Activated naive CD4-positive, alpha-beta T cell treated with anti-CD3 and anti-CD28 coated beads for 36 hours (primary cell): ENCODE measurements around the gene BYSL. TPM values are rescaled to one million over a fixed set of nuclear protein-coding genes. Genes with fewer than 3 reads are reported as not detected.

Experiments
- CTCF ChIA-PET: fragments of 350-600 bp; sonication (Branson Sonifier 250); formaldehyde crosslinking; loops from one replicate; lab custom pipeline; 2021; ENCODE audit warnings: antibody characterized with exemption; lab: Charles Lee
- DNase-seq: peaks from one replicate; pipeline ENCODE4 v3.0.0-alpha.2; 2020
- H3K27ac Mint-ChIP-seq: one replicate; pipeline ENCODE4 v1.8.0; 2021; ENCODE audit warnings: mild to moderate bottlenecking, mixed read lengths
- H3K27me3 Mint-ChIP-seq: one replicate; pipeline ENCODE4 v1.8.0; 2021; ENCODE audit warnings: low read depth, mixed read lengths
- H3K36me3 Mint-ChIP-seq: one replicate; pipeline ENCODE4 v1.8.0; 2021; ENCODE audit warnings: low read depth, mixed read lengths
- H3K4me1 Mint-ChIP-seq: one replicate; pipeline ENCODE4 v1.8.0; 2021; ENCODE audit warnings: low read depth, mixed read lengths
- H3K4me3 Mint-ChIP-seq: one replicate; pipeline ENCODE4 v1.8.0; 2021; ENCODE audit warnings: mild to moderate bottlenecking, moderate library complexity, mixed read lengths
- H3K9me3 Mint-ChIP-seq: one replicate; pipeline ENCODE4 v1.8.0; 2021; ENCODE audit warnings: mixed read lengths
- intact Hi-C: fragments of 100-400 bp; cut with micrococcal nuclease; formaldehyde crosslinking; loops from one replicate; pipeline ENCODE4 v1.15.1; 2023
- total RNA-seq, 2 experiments: library from RNA; stranded (reverse); gene quantifications; one replicate each; pipeline ENCODE4 v1.2.3, GENCODE V29; 2021

The BYSL gene
- total RNA-seq, 2 experiments from 2014 or later = 49.8 TPM

- intact Hi-C loops = no loop called here
- H3K4me3 Mint-ChIP-seq = no peak overlapping the region
Observed at GRCh38 chr6:41892921-41893564, 28.3 kb upstream of the BYSL start.

GRCh38 chr6:41894366-41895299 is 26.7 kb upstream of the BYSL start:
- DNase-seq = peak; percentile 42
- Mint-ChIP-seq H3K4me3 (no peak overlapping the region), H3K36me3 (no peaks in the 10 kb centered on the region), H3K27me3 (no peaks in the 10 kb centered on the region), H3K27ac (no peak overlapping the region), H3K4me1 (peaks cover 11% of the 10 kb centered on the region), H3K9me3 (no peaks in the 10 kb centered on the region)
- intact Hi-C loops = loop anchor here (1.0 to 2.0 kb wide), 5 partner anchors 27 to 150 kb away; partner anchors contain the start of genes BYSL, MED20 and TOMM6
- CTCF ChIA-PET = interaction anchor here (0.6 to 1.8 kb wide), 2 partner anchors 26 to 150 kb away, joined by 3 to 4 read pairs; partner anchors contain the start of gene MED20

More at GRCh38 chr6:41892921-41893564, 28.3 kb upstream of the BYSL start:
- Mint-ChIP-seq H3K36me3 (no peaks in the 10 kb centered on the region), H3K9me3 (no peaks in the 10 kb centered on the region), H3K27me3 (no peaks in the 10 kb centered on the region), H3K4me1 (peaks cover 11% of the 10 kb centered on the region), H3K27ac (no peak overlapping the region)
- no peak for DNase-seq
- CTCF ChIA-PET = interaction anchor here (0.8 to 1.8 kb wide), 6 partner anchors 28 to 288 kb away, joined by 3 to 5 read pairs (median 4); partner anchors contain the start of genes BYSL and MED20

- H3K27me3 Mint-ChIP-seq = no peaks in the 10 kb centered on the region
- peak within 1 kb of the TSS; percentile 91 for H3K27ac Mint-ChIP-seq
- CTCF ChIA-PET = interaction anchor here (0.6 to 1.8 kb wide), 6 partner anchors 26 to 153 kb away, joined by 3 to 10 read pairs (median 4); partner anchors contain the start of genes BYSL and MED20
- H3K4me1 Mint-ChIP-seq = peaks cover 11% of the 10 kb centered on the region
- peak; percentile 93 for DNase-seq
- intact Hi-C loops = loop anchor here (1.0 to 2.0 kb wide), 5 partner anchors 26 to 149 kb away; partner anchors contain the start of genes BYSL, MED20 and TOMM6
- no peaks in the 10 kb centered on the region for H3K9me3 Mint-ChIP-seq
- no peaks in the 10 kb centered on the region for H3K36me3 Mint-ChIP-seq
- no peak within 1 kb of the TSS for H3K4me3 Mint-ChIP-seq
Observed at GRCh38 chr6:41895300-41896233, 25.7 kb upstream of the BYSL start, which contains the start of gene USP49. TSS of gene USP49 (minus strand) at chr6:41895375. CDS start at chr6:41806983, 88,392 bp downstream.

GRCh38 chr6:41896281-41896680 is 25.0 kb upstream of the BYSL start:
- no peak overlapping the region for H3K4me3 Mint-ChIP-seq
- no peaks in the 10 kb centered on the region for H3K27me3 Mint-ChIP-seq
- CTCF ChIA-PET = interaction anchor here (0.5 to 1.8 kb wide), 6 partner anchors 25 to 688 kb away, joined by 3 to 10 read pairs (median 4); partner anchors contain the start of genes BYSL and MED20
- H3K4me1 Mint-ChIP-seq = peaks cover 11% of the 10 kb centered on the region
- intact Hi-C loops = no loop called here
- DNase-seq = no peak
- no peaks in the 10 kb centered on the region for H3K9me3 Mint-ChIP-seq
- H3K27ac Mint-ChIP-seq = peak overlapping the region; percentile 91
- H3K36me3 Mint-ChIP-seq = no peaks in the 10 kb centered on the region

GRCh38 chr6:41900861-41901260 is 20.4 kb upstream of the BYSL start:
- Mint-ChIP-seq H3K4me3 (no peak overlapping the region), H3K36me3 (peaks cover 3% of the 10 kb centered on the region), H3K27me3 (no peaks in the 10 kb centered on the region), H3K4me1 (peaks cover 24% of the 10 kb centered on the region), H3K9me3 (no peaks in the 10 kb centered on the region), H3K27ac (no peak overlapping the region)
- DNase-seq = no peak
- intact Hi-C loops = no loop called here
- CTCF ChIA-PET = interaction anchor here (0.7 to 4.2 kb wide), 2 partner anchors 143 to 532 kb away, joined by 3 to 32 read pairs; no protein-coding TSS in a partner anchor

- intact Hi-C loops = loop anchor here (1.0 kb wide), 2 partner anchors 142 to 146 kb away; no protein-coding TSS in a partner anchor
- H3K9me3 Mint-ChIP-seq = no peaks in the 10 kb centered on the region
- CTCF ChIA-PET = interaction anchor here (0.7 to 4.2 kb wide), 5 partner anchors 55 to 1268 kb away, joined by 3 to 32 read pairs (median 3); no protein-coding TSS in a partner anchor
- peaks cover 3% of the 10 kb centered on the region for H3K36me3 Mint-ChIP-seq
- no peak overlapping the region for H3K4me3 Mint-ChIP-seq
- H3K27me3 Mint-ChIP-seq = no peaks in the 10 kb centered on the region
- peak; percentile 82 for DNase-seq
- no peak overlapping the region for H3K27ac Mint-ChIP-seq
- peaks cover 16% of the 10 kb centered on the region for H3K4me1 Mint-ChIP-seq
Observed at GRCh38 chr6:41901882-41902519, 19.3 kb upstream of the BYSL start.

- no peaks in the 10 kb centered on the region for H3K27me3 Mint-ChIP-seq
Observed at GRCh38 chr6:41909727-41910126, 11.6 kb upstream of the BYSL start.

GRCh38 chr6:41914343-41914742 is 7.0 kb upstream of the BYSL start:
- Mint-ChIP-seq H3K27ac (no peak overlapping the region), H3K27me3 (no peaks in the 10 kb centered on the region), H3K4me3 (no peak overlapping the region), H3K9me3 (no peaks in the 10 kb centered on the region), H3K4me1 (peaks cover 15% of the 10 kb centered on the region), H3K36me3 (peaks cover 24% of the 10 kb centered on the region)
- CTCF ChIA-PET = interaction anchor here (1.2 kb wide), 1 partner anchor 7 kb away, joined by 5 read pairs; no protein-coding TSS in a partner anchor
- intact Hi-C loops = no loop called here
- DNase-seq = no peak

More at GRCh38 chr6:41909727-41910126, 11.6 kb upstream of the BYSL start:
- CTCF ChIA-PET = interaction anchor here (0.7 kb wide), 1 partner anchor 11 kb away, joined by 3 read pairs; the partner anchor contains the start of genes BYSL and MED20
- Mint-ChIP-seq H3K9me3 (no peaks in the 10 kb centered on the region), H3K4me3 (no peak overlapping the region), H3K27ac (no peak overlapping the region), H3K4me1 (peaks cover 9% of the 10 kb centered on the region), H3K36me3 (peaks cover 21% of the 10 kb centered on the region)
- intact Hi-C loops = no loop called here
- no peak for DNase-seq

GRCh38 chr6:41914869-41915530 is 6.3 kb upstream of the BYSL start:
- DNase-seq = no peak
- Mint-ChIP-seq H3K27me3 (no peaks in the 10 kb centered on the region), H3K4me3 (no peak overlapping the region), H3K36me3 (peaks cover 23% of the 10 kb centered on the region), H3K9me3 (no peaks in the 10 kb centered on the region), H3K27ac (no peak overlapping the region), H3K4me1 (peaks cover 22% of the 10 kb centered on the region)
- intact Hi-C loops = no loop called here
- CTCF ChIA-PET = interaction anchor here (1.2 to 1.5 kb wide), 2 partner anchors 8 to 13 kb away, joined by 3 to 5 read pairs; no protein-coding TSS in a partner anchor

- Mint-ChIP-seq H3K4me1 (peaks cover 30% of the 10 kb centered on the region), H3K27me3 (no peaks in the 10 kb centered on the region), H3K9me3 (no peaks in the 10 kb centered on the region), H3K36me3 (peaks cover 33% of the 10 kb centered on the region), H3K4me3 (no peak overlapping the region), H3K27ac (peak overlapping the region; percentile 50)
- CTCF ChIA-PET = interaction anchor here (0.5 to 1.7 kb wide), 3 partner anchors 127 to 515 kb away, joined by 3 to 8 read pairs (median 4); no protein-coding TSS in a partner anchor
- no peak for DNase-seq
- intact Hi-C loops = no loop called here
Observed at GRCh38 chr6:41917528-41917927, 3.8 kb upstream of the BYSL start.
